Adrenal gland (tissue), 12 donors: Measurements from ENCODE around the gene DKK3. TPM values are rescaled to one million over a fixed set of nuclear protein-coding genes. Genes with fewer than 3 reads are reported as not detected.

Experiments
- DNase-seq, 7 donors: peaks; one replicate each; pipeline ENCODE4 v3.0.0-alpha.2; 2019 to 2020
- H3K27ac ChIP-seq, 5 donors: fragments of 200-600 bp; sonication (generic) in 4 of 5; 1 replicate in 3 of 5; 2 replicates in 2 of 5; pipeline versions ENCODE4 v1.5.1 to v1.8.0; 2016 to 2020; ENCODE audit warnings: mild to moderate bottlenecking in 1 of 5
- H3K27me3 ChIP-seq: fragments of 200-600 bp; 2 replicates; pipeline ENCODE4 v1.8.0; 2021
- H3K36me3 ChIP-seq, 2 donors: fragments of 200-600 bp; replicated peaks in 1 of 2; 1 replicate in 1 of 2; 2 replicates in 1 of 2; pipeline versions ENCODE4 v1.5.1 to v1.8.0; 2018 to 2022
- H3K4me1 ChIP-seq, 2 donors: fragments of 200-600 bp; replicated peaks in 1 of 2; 1 replicate in 1 of 2; 2 replicates in 1 of 2; pipeline versions ENCODE4 v1.5.1 to v1.8.0; 2018 to 2021
- H3K4me3 ChIP-seq, 4 donors: fragments of 200-600 bp; sonication (generic) in 3 of 4; one replicate each; pipeline ENCODE4 v1.5.1; 2016 to 2018
- H3K9me3 ChIP-seq, 3 donors: fragments of 200-600 bp; sonication (generic) in 1 of 3; replicated peaks in 1 of 3; 1 replicate in 2 of 3; 2 replicates in 1 of 3; pipeline versions ENCODE4 v1.5.1 to v1.8.0; 2016 to 2021
- CTCF ChIP-seq, 6 experiments: fragments of 450-650 bp in 4 of 6; fragments of 200-600 bp in 2 of 6; sonication (generic) in 1 of 6; IDR thresholded peaks; 1 replicate in 5 of 6; 2 replicates in 1 of 6; pipeline versions ENCODE4 v1.5.1 to v1.8.0; 2016 to 2021; ENCODE audit warnings: antibody characterized with exemption in 6 of 6, mild to moderate bottlenecking in 2 of 6, moderate library complexity in 1 of 6
- POLR2A ChIP-seq, 2 donors: fragments of 450-650 bp; IDR thresholded peaks; one replicate each; pipeline ENCODE4 v1.6.1; 2017; ENCODE audit warnings: antibody characterized with exemption in 2 of 2, mild to moderate bottlenecking in 2 of 2, moderate library complexity in 1 of 2
- WGBS, 4 donors: extraction: QIAGEN DNeasy Blood & Tissue Kit in 2 of 4; methylation state at CpG; one replicate each; pipeline versions ENCODE4 v1.1.5 to v1.1.7; 2013 to 2017; 5-methylcytosine and 5-hydroxymethylcytosine counted together
- intact Hi-C, 2 donors: fragments of 100-400 bp; cut with DNase I; formaldehyde crosslinking; loops; one replicate each; pipeline versions ENCODE4 v1.14.1 to v1.15.0; 2022 to 2023
- polyA plus RNA-seq, 3 donors: library from polyadenylated mRNA; stranded (reverse); fragments of 200-250 nt in 2 of 3; fragments of 350-450 nt in 1 of 3; fragmentation: Illumina TruSeq in 1 of 3; extraction: RNeasy Lipid Tissue Mini Kit (QIAGEN cat#74804) in 1 of 3; gene quantifications; one replicate each; pipeline ENCODE4 v1.2.3, GENCODE V29; 2013 to 2014
- total RNA-seq, 9 donors: library from RNA; depleted of rRNA in 4 of 9; stranded (reverse); fragments of >200 nt in 4 of 9; fragments of 120-200 nt in 1 of 9; fragmentation: NEBNext Ultra II Directional in 1 of 9; extraction: Animal tissue kit (Norgen Biotek cat#: 25700) in 1 of 9; gene quantifications; one replicate each; pipeline versions ENCODE4 v1.1.0 to v1.2.4, GENCODE V29; 2013 to 2023
- donor health status: healthy with polysubstance abuse.
- donor health status: Bipolar disorder and iron deficiency.
- donor health status: DM: yes; HTN: yes; CAD: no.
- donor health status: DM: no; HTN: no; CAD: no.
- donor health status: DM: no; HTN: no; CAD: no.
- donor health status: DM: yes; HTN: yes; CAD: no.

DKK3 gene
- total and polyA plus RNA-seq, 12 donors: 19.7 to 330 (median 103) TPM

GRCh38 chr11:12045914-12046635 lies 37.6 kb upstream of the DKK3 start:
- Histone ChIP-seq H3K4me1 (peaks cover 17 to 23% of the 10 kb centered on the region in 2 donors), H3K4me3 (no peak overlapping the region), H3K36me3 (no peaks in the 10 kb centered on the region), H3K27me3 (no peaks in the 10 kb centered on the region), H3K9me3 (no peaks in the 10 kb centered on the region), H3K27ac (no peak overlapping the region)
- DNase-seq: no peak
- intact Hi-C loops: loop anchor here (2.0 to 10.0 kb wide), 5 partner anchors 111 to 261 kb away; no protein-coding TSS in a partner anchor
- 79 to 90% (median 80%) methylated on average over 7 of the region's 7 CpGs for WGBS, 4 donors
- no peak for TF ChIP-seq CTCF (IDR thresholded peaks at IDR 0.05)
- no peak for TF ChIP-seq POLR2A (IDR thresholded peaks at IDR 0.05)

GRCh38 chr11:12044799-12045198 lies 36.4 kb upstream of the DKK3 start:
- Histone ChIP-seq H3K27ac (peak overlapping the region in 2 of 5 donors; percentile 34 to 75), H3K36me3 (no peaks in the 10 kb centered on the region), H3K9me3 (no peaks in the 10 kb centered on the region), H3K4me3 (no peak overlapping the region), H3K4me1 (peaks cover 7 to 13% of the 10 kb centered on the region in 2 donors), H3K27me3 (no peaks in the 10 kb centered on the region)
- TF ChIP-seq POLR2A (IDR thresholded peaks at IDR 0.05) (no peak), CTCF (IDR thresholded peaks at IDR 0.05) (no peak)
- DNase-seq: no peak
- 77 to 89% (median 83%) methylated on average over 7 to 8 of the region's 8 CpGs for WGBS, 4 donors
- intact Hi-C loops: loop anchor here (5.0 to 10.0 kb wide), 5 partner anchors 110 to 260 kb away; no protein-coding TSS in a partner anchor

- TF ChIP-seq CTCF (IDR thresholded peaks at IDR 0.05): peak; percentile 93 to 98 (median 96)
- TF ChIP-seq POLR2A (IDR thresholded peaks at IDR 0.05): peak in 1 of 2 donors; percentile 33
- Histone ChIP-seq H3K9me3 (no peaks in the 10 kb centered on the region), H3K27ac (peak overlapping the region in 3 of 5 donors; percentile 34 to 75 (median 48)), H3K27me3 (no peaks in the 10 kb centered on the region), H3K36me3 (no peaks in the 10 kb centered on the region), H3K4me3 (peak overlapping the region in 1 of 4 donors; percentile 6), H3K4me1 (peaks cover 7 to 13% of the 10 kb centered on the region in 2 donors)
- peak; percentile 81 to 91 (median 83) for DNase-seq
- 11 to 16% (median 13%) methylated on average over 14 of the region's 14 CpGs for WGBS, 4 donors
- intact Hi-C loops: loop anchor here (5.0 to 10.0 kb wide), 4 partner anchors 109 to 259 kb away; no protein-coding TSS in a partner anchor
These were observed 35.7 kb upstream of the DKK3 start for GRCh38 chr11:12043959-12044791.

GRCh38 chr11:12043221-12043620 lies 34.8 kb upstream of the DKK3 start:
- peak overlapping the region in 3 of 5 donors; percentile 34 to 75 (median 48) for H3K27ac ChIP-seq
- WGBS, 4 donors: 88 to 92% (median 89%) methylated on average over 7 of the region's 7 CpGs
- H3K36me3 ChIP-seq: no peaks in the 10 kb centered on the region
- H3K9me3 ChIP-seq: no peaks in the 10 kb centered on the region
- no peaks in the 10 kb centered on the region for H3K27me3 ChIP-seq
- intact Hi-C loops: loop anchor here (5.0 to 10.0 kb wide), 4 partner anchors 108 to 258 kb away; no protein-coding TSS in a partner anchor
- no peak for TF ChIP-seq CTCF (IDR thresholded peaks at IDR 0.05)
- TF ChIP-seq POLR2A (IDR thresholded peaks at IDR 0.05): no peak
- DNase-seq: no peak
- H3K4me1 ChIP-seq: peaks cover 7 to 13% of the 10 kb centered on the region in 2 donors
- no peak overlapping the region for H3K4me3 ChIP-seq
